HEK293 (cell line): ENCODE data around the gene CCT8.
A peak's percentile ranks its signal among the peaks of the same experiment; 100 is the strongest.

Experiments used
- CTCF ChIA-PET: fragments of 350-600 bp; formaldehyde crosslinking; extraction: SDS; loops from one replicate; lab custom pipeline; 2021; ENCODE audit warnings: antibody characterized with exemption; lab: Yijun Ruan, JAX
- POLR2A ChIA-PET: fragments of 300-600 bp; formaldehyde crosslinking; extraction: SDS; loops from one replicate; lab custom pipeline; 2020; ENCODE audit warnings: antibody characterized with exemption, inconsistent platforms; lab: Yijun Ruan, JAX
- H3K27ac ChIP-seq: fragments of 200-500 bp; sonication (Bioruptor generic); 2 replicates; pipeline ENCODE4 v1.5.1; 2014; ENCODE audit warnings: low read depth, low read length, control low read depth, inconsistent platforms; ENCODE audit errors: extremely low read depth
- H3K36me3 ChIP-seq, 2 experiments: fragments of 200-500 bp in 1 of 2; sonication (Bioruptor generic) in 1 of 2; 1 replicate in 1 of 2; 2 replicates in 1 of 2; pipeline ENCODE4 v1.5.1; 2014 to 2017; ENCODE audit warnings: inconsistent platforms in 2 of 2, low read length in 2 of 2; ENCODE audit not compliant: control insufficient read depth in 2 of 2, insufficient read depth in 1 of 2
- H3K4me1 ChIP-seq: fragments of 200-500 bp; sonication (Bioruptor generic); 2 replicates; pipeline ENCODE4 v1.5.1; 2014; ENCODE audit warnings: mild to moderate bottlenecking, low read length, inconsistent platforms; ENCODE audit not compliant: control insufficient read depth, insufficient read depth
- H3K4me3 ChIP-seq: 2 replicates; pipeline ENCODE4 v1.5.1; 2011; ENCODE audit warnings: low read depth, mild to moderate bottlenecking, control low read depth, low read length, moderate library complexity
- H3K9me3 ChIP-seq: fragments of 200-500 bp; sonication (Bioruptor generic); 2 replicates; pipeline ENCODE4 v1.5.1; 2014; ENCODE audit warnings: low read depth, low read length, inconsistent platforms; ENCODE audit not compliant: control insufficient read depth, insufficient read depth
- HIC1 ChIP-seq: fragments of 450-650 bp; formaldehyde crosslinking; IDR thresholded peaks from 2 replicates; pipeline ENCODE4 v1.5.1; 2016; ENCODE audit warnings: missing biosample characterization, missing genetic modification characterization
- HOXC10 ChIP-seq: sonication (generic); formaldehyde crosslinking; IDR thresholded peaks from 2 replicates; pipeline ENCODE4 v1.8.1; 2023; ENCODE audit warnings: mild to moderate bottlenecking, missing genetic modification reagents
- INSM2 ChIP-seq: fragments of 450-650 bp; formaldehyde crosslinking; IDR thresholded peaks from 2 replicates; pipeline ENCODE4 v1.5.1; 2016; ENCODE audit warnings: missing biosample characterization, missing genetic modification characterization
- KLF8 ChIP-seq: fragments of 450-650 bp; formaldehyde crosslinking; IDR thresholded peaks from 2 replicates; pipeline ENCODE4 v1.5.1; 2016; ENCODE audit warnings: missing biosample characterization, missing genetic modification characterization
- PRDM10 ChIP-seq: fragments of 450-650 bp; formaldehyde crosslinking; IDR thresholded peaks from 2 replicates; pipeline ENCODE4 v1.5.1; 2016; ENCODE audit warnings: missing biosample characterization, missing genetic modification characterization
- TRIM28 ChIP-seq: IDR thresholded peaks from 2 replicates; pipeline ENCODE4 v1.6.1; 2011; ENCODE audit warnings: low read length, control low read depth, borderline replicate concordance
- ZBTB17 ChIP-seq: fragments of 450-650 bp; formaldehyde crosslinking; IDR thresholded peaks from 2 replicates; pipeline ENCODE4 v1.5.1; 2016; ENCODE audit warnings: missing biosample characterization, missing genetic modification characterization
- ZBTB48 ChIP-seq: fragments of 450-650 bp; formaldehyde crosslinking; IDR thresholded peaks from 2 replicates; pipeline ENCODE4 v1.5.1; 2016; ENCODE audit warnings: missing biosample characterization, missing genetic modification characterization
- ZBTB8A ChIP-seq: fragments of 450-650 bp; formaldehyde crosslinking; IDR thresholded peaks from 2 replicates; pipeline ENCODE4 v1.5.1; 2016; ENCODE audit warnings: missing biosample characterization, missing genetic modification characterization
- ZFP37 ChIP-seq: fragments of 450-650 bp; formaldehyde crosslinking; IDR thresholded peaks from 2 replicates; pipeline ENCODE4 v1.5.1; 2016; ENCODE audit warnings: missing biosample characterization, missing genetic modification characterization
- ZNF146 ChIP-seq: fragments of 450-650 bp; formaldehyde crosslinking; IDR thresholded peaks from 2 replicates; pipeline ENCODE4 v1.5.1; 2016; ENCODE audit warnings: missing biosample characterization, missing genetic modification characterization
- ZNF184 ChIP-seq: fragments of 450-650 bp; IDR thresholded peaks from 2 replicates; pipeline ENCODE4 v1.5.1; 2018; ENCODE audit warnings: missing biosample characterization, mild to moderate bottlenecking, missing genetic modification characterization
- ZNF280D ChIP-seq: fragments of 450-650 bp; formaldehyde crosslinking; IDR thresholded peaks from 2 replicates; pipeline ENCODE4 v1.5.1; 2016; ENCODE audit warnings: missing biosample characterization, missing genetic modification characterization
- ZNF292 ChIP-seq: fragments of 450-650 bp; formaldehyde crosslinking; IDR thresholded peaks from 2 replicates; pipeline ENCODE4 v1.5.1; 2016; ENCODE audit warnings: low read depth, missing biosample characterization, missing genetic modification characterization, borderline replicate concordance
- ZNF302 ChIP-seq: fragments of 450-650 bp; formaldehyde crosslinking; IDR thresholded peaks from 2 replicates; pipeline ENCODE4 v1.5.1; 2016; ENCODE audit warnings: missing biosample characterization, missing genetic modification characterization, low read depth
- ZNF311 ChIP-seq: fragments of 450-650 bp; formaldehyde crosslinking; IDR thresholded peaks from 2 replicates; pipeline ENCODE4 v1.5.1; 2017; ENCODE audit warnings: missing biosample characterization, missing genetic modification characterization, borderline replicate concordance
- ZNF530 ChIP-seq: fragments of 450-650 bp; formaldehyde crosslinking; IDR thresholded peaks from 2 replicates; pipeline ENCODE4 v1.5.1; 2016; ENCODE audit warnings: low read depth, missing biosample characterization, missing genetic modification characterization
- ZNF571 ChIP-seq: fragments of 450-650 bp; formaldehyde crosslinking; IDR thresholded peaks from 2 replicates; pipeline ENCODE4 v1.5.0; 2017; ENCODE audit warnings: missing biosample characterization, missing genetic modification characterization
- ZNF600 ChIP-seq: fragments of 450-650 bp; formaldehyde crosslinking; IDR thresholded peaks from 2 replicates; pipeline ENCODE4 v1.5.1; 2016; ENCODE audit warnings: missing biosample characterization, missing genetic modification characterization
- ZNF670 ChIP-seq: fragments of 450-650 bp; formaldehyde crosslinking; IDR thresholded peaks from 2 replicates; pipeline ENCODE4 v1.5.1; 2016; ENCODE audit warnings: missing biosample characterization, missing genetic modification characterization, low read depth
- ZNF768 ChIP-seq: fragments of 450-650 bp; formaldehyde crosslinking; IDR thresholded peaks from 2 replicates; pipeline ENCODE4 v1.5.1; 2018; ENCODE audit warnings: missing biosample characterization, mild to moderate bottlenecking, missing genetic modification characterization
- ZNF830 ChIP-seq: fragments of 450-650 bp; IDR thresholded peaks from 2 replicates; pipeline ENCODE4 v1.5.0; 2018; ENCODE audit warnings: missing biosample characterization, missing genetic modification characterization, low read depth, mild to moderate bottlenecking, moderate library complexity
- ZNF837 ChIP-seq: fragments of 450-650 bp; formaldehyde crosslinking; IDR thresholded peaks from 2 replicates; pipeline ENCODE4 v1.5.1; 2016; ENCODE audit warnings: missing biosample characterization, missing genetic modification characterization
- ZSCAN16 ChIP-seq: fragments of 450-650 bp; formaldehyde crosslinking; IDR thresholded peaks from 2 replicates; pipeline ENCODE4 v1.5.1; 2016; ENCODE audit warnings: missing biosample characterization, missing genetic modification characterization
- TF ChIP-seq, protein P1 (sequence below): fragments of 450-650 bp; formaldehyde crosslinking; IDR thresholded peaks from 2 replicates; pipeline ENCODE4 v1.5.1; 2016; ENCODE audit warnings: missing biosample characterization, missing genetic modification characterization

CCT8 gene

DNA sequence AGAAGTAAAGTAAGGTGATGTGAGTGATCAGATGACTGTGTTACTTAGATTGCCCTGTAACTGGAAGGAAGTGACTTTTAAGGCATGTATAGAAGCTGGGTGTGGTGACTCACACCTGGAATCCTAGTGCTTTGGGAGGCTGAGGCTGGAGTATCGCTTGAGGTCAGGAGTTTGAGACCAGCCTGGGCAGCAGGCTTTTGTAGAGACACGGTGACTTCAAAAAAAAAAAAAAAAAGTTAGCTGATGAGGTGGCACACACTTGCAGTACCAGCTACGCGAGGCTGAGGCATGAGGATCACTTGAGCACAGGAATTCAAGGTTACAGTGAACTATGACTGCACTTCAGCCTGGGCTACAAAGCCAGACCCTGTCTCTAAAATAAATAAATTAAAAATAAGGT, 51.3 kb downstream of the CCT8 start:
- H3K27ac ChIP-seq: no peak overlapping the region
- no peaks in the 10 kb centered on the region for H3K36me3 ChIP-seq
- TF ChIP-seq ZSCAN16 (tag by site-specific recombination) (no peak), ZNF530 (no peak), HIC1 (tag by site-specific recombination) (no peak), INSM2 (tag by site-specific recombination) (no peak), ZNF830 (tag by site-specific recombination) (no peak), ZNF146 (tag by site-specific recombination) (no peak), ZNF184 (no peak), ZNF280D (no peak), ZNF571 (no peak), ZNF768 (no peak), ZNF292 (tag by site-specific recombination) (no peak), HOXC10 (CRISPR knock-in tag) (no peak), ZNF311 (tag by site-specific recombination) (no peak)
- H3K4me3 ChIP-seq: no peak overlapping the region
- POLR2A ChIA-PET: interaction anchor here (0.7 to 6.1 kb wide), 3 partner anchors 9 to 30 kb away, joined by 3 to 100 read pairs (median 4); partner anchors contain the start of gene LTN1
- CTCF ChIA-PET: no interaction called here
- no peaks in the 10 kb centered on the region for H3K9me3 ChIP-seq
- peaks cover 5% of the 10 kb centered on the region; the same call in 1 of the 2 replicates for H3K4me1 ChIP-seq

DNA sequence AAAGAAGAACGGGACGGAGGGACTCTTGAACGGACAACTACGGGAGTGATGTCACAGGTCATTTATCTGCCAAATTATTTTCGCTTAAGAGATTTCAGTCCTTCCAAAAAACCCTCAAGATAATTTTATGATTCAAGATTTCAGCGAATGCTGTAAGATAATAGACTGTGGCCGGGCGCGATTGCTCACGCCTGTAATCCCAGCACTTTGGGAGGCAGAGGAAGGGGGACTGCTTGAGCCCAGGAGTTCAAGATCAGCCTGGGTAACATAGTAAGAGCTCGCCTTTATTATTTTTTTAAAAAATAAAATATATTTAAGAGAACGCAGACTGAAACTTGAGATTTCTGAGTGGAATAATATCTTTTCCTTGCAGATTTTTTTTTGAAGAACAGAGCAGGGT, 54.9 kb downstream of the CCT8 start:
- Histone ChIP-seq H3K9me3 (no peaks in the 10 kb centered on the region), H3K27ac (peak overlapping the region; percentile 77; the same call in 1 of the 2 replicates), H3K4me1 (no peaks in the 10 kb centered on the region), H3K4me3 (peak overlapping the region; percentile 90), H3K36me3 (no peaks in the 10 kb centered on the region)
- ChIA-PET POLR2A (interaction anchor here (1.0 to 3.0 kb wide), 9 partner anchors 11 to 55 kb away, joined by 3 to 57 read pairs (median 7); partner anchors contain the start of genes CCT8 and LTN1), CTCF (no interaction called here)
- no peak for TF ChIP-seq ZNF670
- TF ChIP-seq ZBTB17 (tag by site-specific recombination): peak; percentile 83
- TF ChIP-seq ZNF837 (tag by site-specific recombination): no peak
- 0 out of 2 replicates have a peak, but pooled peaks have one; percentile 3 for TF ChIP-seq KLF8 (tag by site-specific recombination)
- TF ChIP-seq, protein P1, sequence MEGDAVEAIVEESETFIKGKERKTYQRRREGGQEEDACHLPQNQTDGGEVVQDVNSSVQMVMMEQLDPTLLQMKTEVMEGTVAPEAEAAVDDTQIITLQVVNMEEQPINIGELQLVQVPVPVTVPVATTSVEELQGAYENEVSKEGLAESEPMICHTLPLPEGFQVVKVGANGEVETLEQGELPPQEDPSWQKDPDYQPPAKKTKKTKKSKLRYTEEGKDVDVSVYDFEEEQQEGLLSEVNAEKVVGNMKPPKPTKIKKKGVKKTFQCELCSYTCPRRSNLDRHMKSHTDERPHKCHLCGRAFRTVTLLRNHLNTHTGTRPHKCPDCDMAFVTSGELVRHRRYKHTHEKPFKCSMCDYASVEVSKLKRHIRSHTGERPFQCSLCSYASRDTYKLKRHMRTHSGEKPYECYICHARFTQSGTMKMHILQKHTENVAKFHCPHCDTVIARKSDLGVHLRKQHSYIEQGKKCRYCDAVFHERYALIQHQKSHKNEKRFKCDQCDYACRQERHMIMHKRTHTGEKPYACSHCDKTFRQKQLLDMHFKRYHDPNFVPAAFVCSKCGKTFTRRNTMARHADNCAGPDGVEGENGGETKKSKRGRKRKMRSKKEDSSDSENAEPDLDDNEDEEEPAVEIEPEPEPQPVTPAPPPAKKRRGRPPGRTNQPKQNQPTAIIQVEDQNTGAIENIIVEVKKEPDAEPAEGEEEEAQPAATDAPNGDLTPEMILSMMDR (tag by site-specific recombination): no peak
- TF ChIP-seq PRDM10 (tag by site-specific recombination): peak; percentile 71
- no peak for TF ChIP-seq ZBTB8A (tag by site-specific recombination)
- no peak for TF ChIP-seq ZNF600 (tag by site-specific recombination)
- TF ChIP-seq ZBTB48 (tag by site-specific recombination): no peak
- no peak for TF ChIP-seq TRIM28
- TF ChIP-seq ZFP37 (tag by site-specific recombination): no peak
- no peak for TF ChIP-seq ZNF302 (tag by site-specific recombination)
